CD4-positive, alpha-beta T cell treated with Interleukin-6 for 4 hours (primary cell): ENCODE results near the gene RLN1.
"Not testable (repeated sequence)": the region's sequence is repeated elsewhere in the genome, so short reads cannot be mapped to it uniquely, and the experiment has no call there.

ENCODE experiments used
- DNase-seq: peaks from one replicate; pipeline ENCODE4 v3.0.0-alpha.2; 2020; ENCODE audit warnings: mixed read lengths

The RLN1 gene

DNA sequence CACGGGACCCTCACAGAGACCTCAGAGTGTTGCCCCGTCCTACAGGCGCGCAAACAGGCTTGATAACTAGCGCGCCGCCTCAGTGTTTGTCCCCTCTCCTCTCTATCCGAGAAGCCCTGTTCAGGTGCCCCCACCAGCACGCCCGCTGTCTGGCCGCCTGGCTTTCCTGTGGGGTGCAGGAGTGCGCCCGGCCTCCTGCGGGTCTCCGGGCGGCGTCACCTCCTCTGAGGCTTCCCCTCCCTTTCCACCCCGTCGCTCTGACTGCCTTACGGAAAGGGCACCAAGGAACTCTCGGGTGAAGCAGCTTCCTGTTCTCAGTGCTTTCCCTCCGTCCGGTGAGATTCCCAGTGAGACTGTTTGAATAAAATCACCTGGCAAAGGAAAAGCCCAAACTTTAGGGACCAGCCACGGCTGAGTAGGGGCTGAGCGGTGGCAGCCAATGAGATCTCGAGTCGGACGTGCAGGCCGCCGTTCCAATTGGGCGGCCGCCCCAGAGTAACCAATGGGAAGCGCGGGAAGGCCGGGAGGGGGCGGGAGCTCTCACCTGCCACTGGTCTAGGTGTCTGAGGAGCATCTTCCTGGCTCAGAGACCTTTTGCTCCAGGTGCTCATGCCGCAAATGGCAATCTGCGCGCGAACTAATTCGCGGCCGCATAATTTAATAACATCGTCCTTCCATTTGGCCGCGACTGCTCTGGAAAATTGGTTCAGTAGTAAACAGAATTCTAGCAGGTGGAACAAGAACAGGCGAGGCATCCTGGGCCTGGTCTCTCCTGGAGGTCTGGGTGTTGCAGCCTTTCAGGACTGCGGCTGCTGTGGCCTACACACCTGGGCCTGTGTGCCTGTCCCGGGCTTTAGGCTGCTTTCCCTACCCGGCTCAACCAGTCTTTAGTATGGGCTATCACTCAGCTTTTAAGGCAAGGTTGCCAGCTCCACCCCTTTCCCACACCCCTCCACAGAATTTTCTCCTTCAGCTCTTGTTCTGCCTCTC lies at the start of gene RLN1:
Gene RLN1, minus strand, starts transcription at position 885 of the 990 bp plus-strand sequence. Its CDS starts 130 bp downstream, at position 755.
- DNase-seq = peak; percentile 39

GRCh38 chr9:5389109-5389732 lies 49.5 kb upstream of the RLN1 start:
- DNase-seq = no peak

DNA sequence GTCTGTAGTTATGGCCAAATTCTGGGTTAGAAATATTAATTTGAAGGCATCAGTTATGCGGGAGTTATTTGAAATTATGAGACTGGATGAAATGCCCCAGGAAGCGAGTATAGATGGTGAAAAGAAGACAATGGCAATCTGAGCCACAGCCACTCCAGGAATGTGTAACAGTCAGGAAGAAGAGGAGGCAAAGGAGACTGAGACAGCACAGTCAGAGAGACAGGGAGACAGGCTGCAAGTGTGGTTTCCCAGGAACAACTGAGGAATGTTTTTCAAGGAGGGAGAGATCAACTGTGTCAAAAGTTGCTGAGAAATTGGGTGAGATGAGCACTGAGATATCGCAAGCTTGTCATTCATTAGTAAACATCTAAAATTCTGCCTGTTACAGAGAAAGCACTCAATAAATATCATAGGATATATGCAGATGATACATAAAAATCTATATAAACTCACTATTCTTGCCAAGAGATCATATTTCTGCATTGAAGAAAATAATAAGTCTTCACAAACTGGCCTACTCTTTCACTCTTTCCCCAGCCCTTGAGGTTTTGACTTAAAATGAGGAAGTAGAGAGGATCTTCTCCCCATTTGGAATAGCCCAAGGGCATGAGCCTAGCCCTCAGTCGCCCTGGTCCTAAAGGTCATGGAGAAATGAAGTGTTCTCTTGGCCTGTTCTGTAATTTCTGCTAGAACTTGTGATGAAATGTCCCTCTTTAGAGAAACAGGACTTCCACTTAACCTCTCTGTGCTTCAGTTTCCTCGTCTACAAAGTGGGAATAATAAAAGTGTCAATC lies 48.5 kb upstream of the RLN1 start:
- no peak for DNase-seq

- no peak for DNase-seq
Observed at GRCh38 chr9:5384436-5384835, 44.8 kb upstream of the RLN1 start.

DNA sequence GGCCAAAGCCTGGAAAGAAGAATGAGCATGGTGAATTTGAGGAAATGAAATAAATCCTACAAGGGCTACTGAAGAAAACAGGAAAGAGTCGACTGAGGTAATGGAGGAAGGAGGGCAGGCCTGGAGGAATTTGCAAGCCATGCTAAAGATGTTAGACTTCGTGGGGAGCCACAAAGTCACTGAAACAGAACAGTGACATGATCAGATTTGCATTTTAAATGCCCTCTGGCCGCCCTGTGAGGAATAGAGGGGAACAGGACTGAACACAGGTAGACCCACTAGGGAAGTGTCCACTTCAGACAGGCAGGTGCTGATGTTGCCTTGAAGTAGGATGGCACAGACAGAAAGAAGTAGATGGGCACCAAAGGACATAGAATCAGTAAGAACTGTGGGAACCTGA lies 42.8 kb upstream of the RLN1 start:
- no peak for DNase-seq

- peak; percentile 27 for DNase-seq
Observed at GRCh38 chr9:5375790-5376477, 36.3 kb upstream of the RLN1 start.

DNA sequence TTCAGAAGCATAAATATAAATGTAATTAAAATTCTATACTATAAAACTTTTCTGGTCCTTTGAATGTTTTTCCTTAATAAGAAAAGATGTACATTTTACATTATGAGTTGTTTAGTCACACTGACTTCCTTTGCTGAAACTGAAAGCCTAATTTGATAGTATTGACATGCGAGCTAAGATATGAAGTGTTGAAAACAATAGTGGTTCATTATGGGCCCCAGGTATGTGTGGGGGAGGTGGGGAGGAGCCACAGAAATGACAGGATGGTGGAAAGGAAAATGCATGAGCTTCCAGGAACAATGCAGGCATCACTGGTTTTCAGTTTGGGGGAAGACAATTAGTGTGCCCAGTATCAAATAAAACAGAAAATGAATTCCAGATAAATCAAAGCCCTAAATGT lies 35.4 kb upstream of the RLN1 start:
- peak; percentile 13 for DNase-seq

DNA sequence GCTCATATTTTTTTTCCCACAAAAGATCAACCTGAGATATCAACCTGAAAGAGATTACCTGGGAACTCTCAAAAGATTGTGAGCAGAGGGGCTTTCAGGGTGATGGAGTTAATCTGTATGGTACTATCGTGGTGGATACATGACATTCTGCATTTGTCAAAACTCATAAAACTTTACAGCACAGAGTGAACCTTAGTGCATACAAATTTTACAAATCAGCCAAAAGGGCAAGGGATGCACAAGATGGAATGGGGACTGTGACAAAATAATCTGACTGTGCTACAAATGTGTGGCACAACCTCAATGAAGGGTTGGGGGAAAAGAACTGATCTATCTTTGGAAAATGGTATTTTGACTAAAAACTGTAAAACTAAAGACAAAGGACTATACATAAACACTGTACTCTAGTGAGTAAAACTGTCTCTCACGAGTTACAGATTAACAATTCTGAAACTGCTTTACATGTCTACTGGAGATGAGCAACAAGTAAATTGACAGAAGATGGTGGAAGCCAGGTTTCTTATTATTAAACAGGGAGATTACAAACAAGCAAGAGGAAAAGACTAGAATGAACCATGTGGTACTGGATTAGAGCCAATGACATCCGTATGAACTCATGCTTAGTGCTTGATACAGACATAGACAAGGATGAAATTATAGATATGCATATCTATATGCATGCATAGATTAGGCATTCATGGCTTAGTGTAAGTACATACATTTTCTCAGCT lies 24.8 kb upstream of the RLN1 start:
- no peak for DNase-seq

DNA sequence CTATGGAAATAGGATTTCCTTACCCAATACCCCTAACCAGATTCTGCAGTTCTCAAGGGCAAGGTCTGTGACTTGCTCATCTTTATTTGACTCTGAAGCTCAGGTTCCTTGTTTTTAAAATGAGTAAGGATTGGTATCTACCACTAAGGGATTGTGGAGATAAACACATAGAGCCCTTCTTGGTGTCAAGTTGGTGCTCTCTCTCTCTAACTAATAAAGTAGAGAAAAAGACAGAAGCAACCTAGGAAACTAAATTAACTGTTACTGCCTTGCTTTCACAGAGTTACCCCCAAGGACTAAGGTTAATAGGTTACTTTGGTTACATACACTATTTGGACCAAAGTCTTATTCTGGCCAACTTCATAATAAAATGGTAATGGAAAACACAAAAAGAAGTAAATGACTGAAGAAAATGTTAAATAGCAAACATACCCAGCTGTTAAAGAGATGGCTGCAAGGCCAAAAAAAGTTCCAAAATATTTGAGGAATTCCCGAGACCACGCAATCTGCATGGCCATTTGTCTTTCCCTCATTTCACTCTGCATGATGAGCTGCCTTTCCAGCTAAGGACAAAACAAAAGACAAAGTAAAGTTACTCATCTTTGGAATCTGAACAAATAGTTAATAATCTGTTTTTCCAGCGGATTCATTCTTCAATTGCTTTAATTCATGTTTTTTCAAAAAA lies 21.8 kb upstream of the RLN1 start:
- DNase-seq = no peak

GRCh38 chr9:5360341-5360740 lies 20.7 kb upstream of the RLN1 start:
- no peak for DNase-seq

DNA sequence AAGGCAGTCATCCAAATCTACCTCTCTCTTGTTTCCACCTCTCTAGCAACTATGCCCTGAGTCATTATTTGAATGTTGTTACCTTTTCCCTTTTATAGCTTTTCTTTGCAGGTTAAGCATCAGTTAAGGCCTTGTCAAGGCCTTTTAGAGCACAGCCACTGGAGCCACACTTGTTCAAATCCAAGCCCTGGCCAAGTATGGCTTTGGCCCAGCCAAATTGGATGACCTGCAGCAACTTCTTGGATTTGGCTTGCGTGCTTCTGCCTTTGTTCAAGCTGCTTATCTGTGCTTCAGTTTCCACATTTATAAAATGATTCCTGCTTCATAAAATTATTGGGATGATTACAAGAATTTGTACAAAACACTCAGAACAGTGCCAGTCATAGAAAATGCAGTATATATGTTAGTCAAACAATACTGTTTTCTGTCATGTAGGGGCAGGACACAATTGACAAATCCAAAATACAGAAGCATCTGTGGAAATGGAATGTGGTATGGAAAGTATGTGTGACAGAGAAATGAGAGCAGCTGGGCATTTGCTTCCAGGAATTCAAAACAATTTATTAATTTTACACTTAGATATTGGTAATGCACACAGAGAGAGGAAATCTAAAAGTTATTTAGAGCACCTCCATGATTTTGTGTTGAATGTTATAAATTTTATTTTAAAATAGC lies 17.9 kb upstream of the RLN1 start:
- no peak for DNase-seq

- no peak for DNase-seq
Observed at GRCh38 chr9:5355817-5356216, 16.1 kb upstream of the RLN1 start.

- no peak for DNase-seq
Observed at GRCh38 chr9:5355226-5355625, 15.6 kb upstream of the RLN1 start.

DNA sequence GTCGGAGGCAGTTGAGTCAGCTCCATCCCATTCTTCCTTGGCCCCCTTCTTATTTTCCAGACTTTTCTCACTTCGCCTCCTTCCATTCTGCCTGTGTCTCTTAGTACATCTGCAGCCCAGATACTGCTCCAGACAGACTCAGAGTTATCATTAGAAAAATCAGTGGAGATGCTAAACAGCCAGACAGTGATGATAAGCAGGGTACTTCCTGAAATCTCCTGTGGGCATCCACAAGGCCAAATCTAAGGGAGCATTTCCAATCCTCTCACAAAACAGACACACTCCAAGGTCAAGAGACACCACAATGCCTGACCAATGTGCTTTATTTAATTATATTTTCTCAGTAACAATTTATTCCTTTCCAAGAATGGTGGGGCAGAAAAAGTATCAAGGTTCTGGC lies 14.5 kb upstream of the RLN1 start:
- no peak for DNase-seq

DNA sequence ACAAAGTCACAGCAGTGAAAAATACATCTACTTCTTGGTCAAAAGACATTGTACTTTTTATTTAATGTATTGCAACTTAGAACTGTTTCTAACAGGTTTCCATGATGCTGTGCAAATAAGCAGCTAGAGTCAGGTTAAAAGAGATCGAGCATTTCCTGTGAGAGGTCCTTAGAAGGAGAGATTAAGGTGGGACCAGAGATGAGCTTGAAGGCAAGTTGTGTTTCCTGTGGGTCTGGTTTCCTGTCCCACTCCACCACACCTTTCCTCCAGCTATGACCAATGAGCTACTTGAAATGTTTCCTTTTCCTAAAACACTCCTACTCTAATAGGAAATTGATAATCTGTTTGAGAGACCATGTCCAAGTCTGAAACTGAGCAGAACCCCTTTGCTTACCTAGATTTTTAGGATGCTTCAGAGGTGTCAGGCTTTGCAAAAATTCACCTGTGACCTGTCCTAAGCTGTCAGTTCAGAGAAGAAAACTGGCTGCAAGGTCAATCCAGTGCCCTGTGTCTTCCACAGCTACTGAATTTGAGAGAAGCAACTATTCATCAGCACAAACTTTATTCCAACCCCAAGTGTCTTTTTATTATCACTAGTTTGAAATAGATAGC lies 13.1 kb upstream of the RLN1 start:
- DNase-seq = peak; percentile 14

DNA sequence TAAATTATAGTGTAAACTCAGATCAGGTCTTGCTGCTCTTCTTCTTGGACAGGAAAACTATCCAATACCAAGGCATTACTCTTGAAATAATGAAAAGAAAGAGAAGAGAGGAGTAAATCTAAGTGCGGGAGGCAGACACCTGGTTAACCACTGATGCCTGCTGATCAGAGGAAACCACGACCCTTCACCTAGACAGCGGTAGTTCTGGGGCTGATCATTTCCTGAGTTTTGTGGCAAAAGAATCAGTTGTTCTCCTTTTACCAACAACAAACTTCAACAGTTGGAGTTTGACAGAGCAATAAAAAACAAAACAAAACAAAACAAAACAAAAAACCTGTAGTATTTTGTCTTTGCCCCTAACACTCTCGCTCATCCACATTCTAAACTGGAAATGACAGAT lies 3.0 kb downstream of the RLN1 start:
- DNase-seq = peak; percentile 60

GRCh38 chr9:5331276-5331675 lies 8.4 kb downstream of the RLN1 start:
- DNase-seq = not testable (repeated sequence)

DNA sequence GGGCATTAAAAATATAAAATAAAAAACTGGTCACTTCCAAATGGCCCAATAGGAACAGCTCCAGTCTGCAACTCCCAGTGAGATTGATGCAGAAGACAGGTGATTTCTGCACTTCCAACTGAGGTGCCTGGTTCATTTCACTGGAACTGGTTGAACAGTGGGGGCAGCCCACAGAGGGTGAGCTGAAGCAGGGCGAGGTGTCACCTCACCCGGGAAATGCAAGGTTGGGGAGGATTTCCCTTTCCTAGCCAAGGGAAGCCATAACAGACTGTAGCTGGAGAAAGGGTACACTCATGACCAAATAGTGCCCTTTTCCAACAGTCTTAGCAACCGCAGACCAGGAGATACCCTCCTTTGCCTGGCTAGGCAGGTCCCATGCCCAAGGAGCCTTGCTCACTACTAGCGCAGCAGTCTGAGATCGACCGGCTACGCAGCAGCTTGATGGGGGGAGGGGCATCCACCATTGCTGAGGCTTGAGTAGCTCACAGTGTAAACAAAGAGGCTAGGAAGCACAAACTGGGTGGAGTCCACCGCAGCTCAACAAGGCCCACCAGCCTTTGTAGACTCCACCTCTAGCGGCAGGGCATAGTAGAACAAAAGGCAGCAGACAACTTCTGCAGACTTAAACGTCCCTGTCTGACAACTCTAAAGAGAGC lies 12.7 kb downstream of the RLN1 start:
- peak; percentile 75 for DNase-seq

- no peak for DNase-seq
Observed at GRCh38 chr9:5326187-5326586, 13.5 kb downstream of the RLN1 start.

DNA sequence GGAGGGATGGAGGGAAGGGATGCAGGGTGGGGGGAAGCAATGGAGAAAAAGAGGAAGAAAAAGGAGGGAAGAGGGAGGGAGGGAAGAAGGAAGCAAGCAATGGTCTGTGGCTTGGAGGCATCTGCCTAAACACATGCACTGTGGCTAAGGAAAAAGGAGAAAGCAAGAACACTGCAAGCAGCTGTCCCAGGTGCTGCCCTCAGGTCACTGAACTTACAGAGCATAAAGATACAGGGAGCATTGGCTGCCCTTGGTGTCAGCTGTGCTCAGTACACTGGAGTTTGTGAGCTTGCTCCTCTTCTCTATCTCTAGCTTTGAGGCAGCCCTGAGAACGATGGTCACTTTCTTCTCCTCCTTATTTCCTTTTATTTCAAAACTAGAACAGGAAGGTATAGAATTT lies 18.1 kb downstream of the RLN1 start:
- not testable (repeated sequence) for DNase-seq
